Endothelial cell of umbilical vein (primary cell): ENCODE results near the gene SCN4A. TPM values are rescaled to one million over a fixed set of nuclear protein-coding genes. Genes with fewer than 3 reads are reported as not detected.

ENCODE experiments used
- BruUV-seq: library from RNA; stranded (reverse); fragments of 400-500 nt; replicated peaks from 2 replicates; lab custom pipeline; 2021; lab: Mats Ljungman, UMichigan
- CTCF ChIA-PET: fragments of 300-600, 350-600 bp; sonication (Branson Sonifier 250); formaldehyde crosslinking; loops from one replicate; lab custom pipeline; 2021; ENCODE audit warnings: antibody characterized with exemption, inconsistent platforms; lab: Charles Lee
- POLR2A ChIA-PET: fragments of 300-600, 350-600 bp; sonication (Branson Sonifier 250); formaldehyde crosslinking; loops from one replicate; lab custom pipeline; 2021; ENCODE audit warnings: antibody characterized with exemption, inconsistent platforms; lab: Charles Lee
- DNase-seq: peaks from one replicate; pipeline ENCODE4 v3.0.0-alpha.2; 2011; ENCODE audit warnings: low read depth, low spot score
- FAIRE-seq: peaks from 2 replicates; lab custom pipeline; 2011; peaks lifted over from hg19 to GRCh38; lab: Jason Lieb, UNC
- H2AFZ ChIP-seq: 2 replicates; pipeline ENCODE4 v1.6.0; 2012; ENCODE audit warnings: low read depth, low read length, control low read depth, inconsistent platforms
- H3K27ac ChIP-seq: 2 replicates; pipeline ENCODE4 v1.5.1; 2011; ENCODE audit warnings: low read depth, mild to moderate bottlenecking, control low read depth, low read length, moderate library complexity; ENCODE audit not compliant: insufficient read depth
- H3K27me3 ChIP-seq, 2 experiments: 2 replicates each; pipeline versions ENCODE4 v1.6.0 to v1.6.1; 2011; ENCODE audit warnings: low read length in 2 of 2, mixed read lengths in 1 of 2; ENCODE audit not compliant: control insufficient read depth in 2 of 2, insufficient read depth in 2 of 2
- H3K36me3 ChIP-seq, 2 experiments: 2 replicates in 1 of 2; 3 replicates in 1 of 2; pipeline ENCODE4 v1.5.1; 2011; ENCODE audit warnings: low read length in 2 of 2, mild to moderate bottlenecking in 1 of 2, moderate library complexity in 1 of 2; ENCODE audit not compliant: control insufficient read depth in 2 of 2, insufficient read depth in 2 of 2; ENCODE audit errors: extremely low read depth in 1 of 2
- H3K4me1 ChIP-seq: 3 replicates; pipeline ENCODE4 v1.5.1; 2011; ENCODE audit warnings: mild to moderate bottlenecking, low read length; ENCODE audit not compliant: control insufficient read depth, insufficient read depth; ENCODE audit errors: extremely low read depth
- H3K4me2 ChIP-seq: 2 replicates; pipeline ENCODE4 v1.6.1; 2011; ENCODE audit warnings: low read length, control low read depth, mixed read lengths; ENCODE audit not compliant: insufficient read depth
- H3K4me3 ChIP-seq, 3 experiments: fragments of 200-600 bp in 1 of 3; sonication (generic), shearing (Covaris generic) in 1 of 3; replicated peaks in 1 of 3; 2 replicates each; pipeline ENCODE4 v1.5.1; 2011 to 2016; ENCODE audit warnings: control low read depth in 3 of 3, low read length in 3 of 3, mild to moderate bottlenecking in 2 of 3, inconsistent platforms in 1 of 3, low read depth in 1 of 3, moderate library complexity in 1 of 3; ENCODE audit not compliant: insufficient read depth in 1 of 3
- H3K79me2 ChIP-seq: 2 replicates; pipeline ENCODE4 v1.6.0; 2012; ENCODE audit warnings: low read length, inconsistent platforms; ENCODE audit not compliant: control insufficient read depth, insufficient read depth
- H3K9ac ChIP-seq: replicated peaks from 2 replicates; pipeline ENCODE3; 2011; ENCODE audit warnings: low read length, control low read depth; ENCODE audit not compliant: insufficient read depth; ENCODE audit errors: extremely low read depth
- H3K9me1 ChIP-seq: replicated peaks from 3 replicates; pipeline ENCODE4 v1.6.0; 2011; ENCODE audit warnings: mild to moderate bottlenecking, low read length; ENCODE audit not compliant: control insufficient read depth, insufficient read depth; ENCODE audit errors: extremely low read depth
- H3K9me3 ChIP-seq: replicated peaks from 2 replicates; pipeline ENCODE4 v1.5.1; 2012; ENCODE audit warnings: low read length, inconsistent platforms; ENCODE audit not compliant: control insufficient read depth, insufficient read depth
- H4K20me1 ChIP-seq: replicated peaks from 2 replicates; pipeline ENCODE3; 2011; ENCODE audit warnings: mild to moderate bottlenecking, low read length; ENCODE audit not compliant: control insufficient read depth, insufficient read depth; ENCODE audit errors: extremely low read depth
- EZH2 ChIP-seq: IDR thresholded peaks from 2 replicates; pipeline ENCODE4 v1.6.1; 2012; ENCODE audit warnings: borderline replicate concordance, low read depth, mild to moderate bottlenecking, moderate library complexity, low read length, inconsistent platforms; ENCODE audit not compliant: severe bottlenecking
- FOS ChIP-seq: IDR thresholded peaks from 2 replicates; pipeline ENCODE4 v1.6.1; 2011; ENCODE audit warnings: mild to moderate bottlenecking, low read length, moderate library complexity, borderline replicate concordance; ENCODE audit not compliant: insufficient read depth
- GATA2 ChIP-seq: IDR thresholded peaks from 2 replicates; pipeline ENCODE4 v1.7.0; 2011; ENCODE audit warnings: low read depth, mild to moderate bottlenecking, moderate library complexity, mixed read lengths, low read length; ENCODE audit not compliant: insufficient read length, insufficient read depth
- JUN ChIP-seq: IDR thresholded peaks from 2 replicates; pipeline ENCODE4 v1.6.1; 2011; ENCODE audit warnings: borderline replicate concordance, low read depth; ENCODE audit not compliant: insufficient read length, insufficient read depth
- MAX ChIP-seq: IDR thresholded peaks from 2 replicates; pipeline ENCODE4 v1.6.1; 2011; ENCODE audit not compliant: insufficient read depth, insufficient read length
- MYC ChIP-seq: IDR thresholded peaks from one replicate; pipeline ENCODE4 v1.6.1; 2011; ENCODE audit warnings: mild to moderate bottlenecking, low read depth, low read length
- POLR2A ChIP-seq: IDR thresholded peaks from 2 replicates; pipeline ENCODE4 v1.6.1; 2012; ENCODE audit warnings: low read depth, mild to moderate bottlenecking, control low read depth, low read length
- dilution Hi-C: fragments of 300-500 bp; cut with MboI; formaldehyde crosslinking; loops from one replicate; pipeline ENCODE4 v1.15.0; 2019; ENCODE audit warnings: low sequenced_read_pairs; ENCODE audit not compliant: extremely low pct_ligation_motif_present
- intact Hi-C: fragments of 100-400 bp; cut with micrococcal nuclease; formaldehyde crosslinking; loops from one replicate; pipeline ENCODE4 v1.10.0; 2022
- polyA plus RNA-seq, 4 experiments: library from polyadenylated mRNA; depleted of rRNA in 3 of 4; stranded (reverse) in 3 of 4; unstranded in 1 of 4; fragments of >200 nt; gene quantifications; 2 replicates each; pipeline versions ENCODE4 v1.2.1 to v1.2.3, GENCODE V29; 2011 to 2012; ENCODE audit warnings: missing spikeins in 1 of 4
- total RNA-seq: library from RNA; stranded (reverse); gene quantifications from 2 replicates; pipeline ENCODE4 v1.2.3, GENCODE V29; 2021
- TF ChIP-seq, protein P1 (sequence below), 2 donors: IDR thresholded peaks; 1 replicate in 1 of 2; 2 replicates in 1 of 2; pipeline ENCODE4 v1.5.1; 2011; ENCODE audit warnings: low read length in 2 of 2, mild to moderate bottlenecking in 2 of 2, moderate library complexity in 2 of 2, control low read depth in 1 of 2, inconsistent platforms in 1 of 2, low read depth in 1 of 2; ENCODE audit not compliant: insufficient read depth in 1 of 2; ENCODE audit errors: extremely low read depth in 1 of 2

Gene SCN4A
- total and polyA plus RNA-seq, 2 donors (not counting 3 experiments of a cell fraction or from before 2014, with no cell fraction given) = 0.01 to 0.40 TPM

DNA sequence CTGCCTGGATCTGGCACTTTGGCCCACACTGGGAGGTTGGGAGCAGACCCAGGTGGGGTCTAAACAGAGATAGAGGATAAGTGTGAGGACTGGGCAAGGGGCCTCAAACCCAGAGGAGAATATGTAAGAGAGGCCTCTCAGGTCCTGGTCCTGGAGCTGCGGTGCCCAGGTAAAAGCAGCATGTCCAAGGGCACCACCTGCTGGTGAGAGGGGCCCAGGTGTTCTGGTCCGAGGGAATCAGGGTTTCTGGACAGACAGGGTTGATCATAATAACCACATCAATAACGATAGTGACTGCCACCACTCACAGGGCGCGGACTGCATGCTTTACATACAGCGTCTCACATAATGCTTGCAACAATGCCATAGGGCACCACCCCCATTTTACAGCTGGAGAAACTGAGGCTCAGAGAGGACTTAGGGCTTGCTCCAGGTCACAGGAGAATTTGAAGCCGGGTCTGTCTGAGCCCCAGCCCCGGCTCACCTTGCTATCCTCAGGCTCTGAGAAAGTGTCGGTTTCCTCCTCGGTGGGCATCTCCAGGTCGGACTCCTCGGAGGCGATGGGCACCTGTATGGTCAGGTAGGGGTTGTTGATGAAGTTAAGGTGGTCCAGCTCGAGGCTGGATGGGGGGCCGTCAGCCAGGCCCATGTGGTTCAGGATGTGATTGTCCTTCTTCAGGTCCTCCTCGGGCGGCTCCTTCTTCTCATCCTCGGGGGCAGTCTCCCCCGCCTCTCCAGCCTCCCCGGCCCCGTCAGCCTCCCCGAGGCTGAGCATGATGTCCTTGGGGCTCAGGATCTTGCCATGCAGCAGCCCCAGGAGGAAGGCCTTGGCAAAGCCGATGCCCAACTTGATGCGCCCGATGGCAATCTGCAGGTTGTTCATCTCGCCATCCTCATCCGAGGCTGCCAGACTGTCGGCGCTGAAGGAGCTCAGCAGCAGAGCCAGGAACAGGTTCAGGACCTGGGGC lies 21.5 kb downstream of the SCN4A start:
- ChIA-PET CTCF (interaction anchor here (0.6 to 2.6 kb wide), 5 partner anchors 16 to 182 kb away, joined by 3 to 9 read pairs (median 7); no protein-coding TSS in a partner anchor), POLR2A (no interaction called here)
- DNase-seq (no peak), FAIRE-seq (no peak)
- Histone ChIP-seq H3K27ac (no peak overlapping the region), H3K9me3 (no peaks in the 10 kb centered on the region), H3K27me3 (no peaks in the 10 kb centered on the region), H4K20me1 (no peaks in the 10 kb centered on the region), H3K9me1 (no peaks in the 10 kb centered on the region), H3K4me1 (no peaks in the 10 kb centered on the region), H3K4me3 (no peak overlapping the region), H3K4me2 (no peak overlapping the region), H2AFZ (no peak overlapping the region), H3K79me2 (no peaks in the 10 kb centered on the region), H3K9ac (no peak overlapping the region), H3K36me3 (no peaks in the 10 kb centered on the region)
- dilution Hi-C loops = no loop called here
- TF ChIP-seq MAX (no peak), FOS (no peak), POLR2A (no peak), EZH2 (no peak), MYC (no peak), JUN (no peak), GATA2 (no peak)
- TF ChIP-seq, protein P1, sequence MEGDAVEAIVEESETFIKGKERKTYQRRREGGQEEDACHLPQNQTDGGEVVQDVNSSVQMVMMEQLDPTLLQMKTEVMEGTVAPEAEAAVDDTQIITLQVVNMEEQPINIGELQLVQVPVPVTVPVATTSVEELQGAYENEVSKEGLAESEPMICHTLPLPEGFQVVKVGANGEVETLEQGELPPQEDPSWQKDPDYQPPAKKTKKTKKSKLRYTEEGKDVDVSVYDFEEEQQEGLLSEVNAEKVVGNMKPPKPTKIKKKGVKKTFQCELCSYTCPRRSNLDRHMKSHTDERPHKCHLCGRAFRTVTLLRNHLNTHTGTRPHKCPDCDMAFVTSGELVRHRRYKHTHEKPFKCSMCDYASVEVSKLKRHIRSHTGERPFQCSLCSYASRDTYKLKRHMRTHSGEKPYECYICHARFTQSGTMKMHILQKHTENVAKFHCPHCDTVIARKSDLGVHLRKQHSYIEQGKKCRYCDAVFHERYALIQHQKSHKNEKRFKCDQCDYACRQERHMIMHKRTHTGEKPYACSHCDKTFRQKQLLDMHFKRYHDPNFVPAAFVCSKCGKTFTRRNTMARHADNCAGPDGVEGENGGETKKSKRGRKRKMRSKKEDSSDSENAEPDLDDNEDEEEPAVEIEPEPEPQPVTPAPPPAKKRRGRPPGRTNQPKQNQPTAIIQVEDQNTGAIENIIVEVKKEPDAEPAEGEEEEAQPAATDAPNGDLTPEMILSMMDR (IDR thresholded peaks at IDR 0.05; ENCODE audit: extremely low read depth in 1 of 2, insufficient read depth in 1 of 2, low read depth in 1 of 2, low read length in 2 of 2) = no peak
- intact Hi-C loops = no loop called here
- no TSS peak for BruUV-seq
